Esophagus squamous epithelium (tissue), 4 donors: ENCODE data around the gene GNB3.
"Not testable (repeated sequence)": the region's sequence is repeated elsewhere in the genome, so short reads cannot be mapped to it uniquely, and the experiment has no call there.

Experiments used
- POLR2A ChIP-seq, 4 donors: fragments of 450-650 bp; IDR thresholded peaks; one replicate each; pipeline ENCODE4 v1.6.1; 2017; ENCODE audit warnings: antibody characterized with exemption in 4 of 4, mild to moderate bottlenecking in 4 of 4, moderate library complexity in 3 of 4
- TF ChIP-seq, protein P1 (sequence below), 6 experiments: fragments of 450-650 bp in 4 of 6; fragments of 200-600 bp in 2 of 6; sonication (generic) in 2 of 6; IDR thresholded peaks; one replicate each; pipeline ENCODE4 v1.5.1; 2016 to 2019; ENCODE audit warnings: antibody characterized with exemption in 6 of 6, mild to moderate bottlenecking in 4 of 6, moderate library complexity in 4 of 6

DNA sequence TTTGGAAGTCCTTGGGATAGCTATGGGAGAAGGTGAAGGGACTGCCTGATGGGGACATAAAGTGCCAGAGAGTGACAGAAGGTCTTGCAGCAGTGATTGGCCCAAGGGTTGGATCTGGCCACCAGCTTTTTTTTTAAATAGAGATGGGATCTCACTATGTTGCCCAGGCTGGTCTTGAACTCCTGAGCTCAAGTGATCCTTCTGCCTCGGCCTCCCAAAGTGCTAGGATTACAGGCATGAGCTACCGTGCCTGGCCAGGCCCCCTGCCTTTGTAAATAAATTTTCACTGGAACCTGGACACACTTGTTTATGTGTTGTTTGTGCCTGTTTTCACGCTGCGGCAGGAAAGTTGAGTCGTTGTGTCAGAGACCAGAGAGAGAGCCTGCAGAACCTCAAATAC is 24.6 kb downstream of the GNB3 start:
- TF ChIP-seq, protein P1, sequence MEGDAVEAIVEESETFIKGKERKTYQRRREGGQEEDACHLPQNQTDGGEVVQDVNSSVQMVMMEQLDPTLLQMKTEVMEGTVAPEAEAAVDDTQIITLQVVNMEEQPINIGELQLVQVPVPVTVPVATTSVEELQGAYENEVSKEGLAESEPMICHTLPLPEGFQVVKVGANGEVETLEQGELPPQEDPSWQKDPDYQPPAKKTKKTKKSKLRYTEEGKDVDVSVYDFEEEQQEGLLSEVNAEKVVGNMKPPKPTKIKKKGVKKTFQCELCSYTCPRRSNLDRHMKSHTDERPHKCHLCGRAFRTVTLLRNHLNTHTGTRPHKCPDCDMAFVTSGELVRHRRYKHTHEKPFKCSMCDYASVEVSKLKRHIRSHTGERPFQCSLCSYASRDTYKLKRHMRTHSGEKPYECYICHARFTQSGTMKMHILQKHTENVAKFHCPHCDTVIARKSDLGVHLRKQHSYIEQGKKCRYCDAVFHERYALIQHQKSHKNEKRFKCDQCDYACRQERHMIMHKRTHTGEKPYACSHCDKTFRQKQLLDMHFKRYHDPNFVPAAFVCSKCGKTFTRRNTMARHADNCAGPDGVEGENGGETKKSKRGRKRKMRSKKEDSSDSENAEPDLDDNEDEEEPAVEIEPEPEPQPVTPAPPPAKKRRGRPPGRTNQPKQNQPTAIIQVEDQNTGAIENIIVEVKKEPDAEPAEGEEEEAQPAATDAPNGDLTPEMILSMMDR (IDR thresholded peaks at IDR 0.05): not testable (repeated sequence)
- TF ChIP-seq POLR2A (IDR thresholded peaks at IDR 0.05): not testable (repeated sequence)
